HG03457 (cell line): Measurements from ENCODE around the gene POLD1.

Experiments
- ATAC-seq: cut with Tn5 transposase; IDR thresholded peaks from one replicate; pipeline ENCODE4 v1.9.1; 2021; ENCODE audit warnings: moderate number of reproducible peaks; ENCODE audit not compliant: unreplicated experiment

Gene POLD1

GRCh38 chr19:50417111-50418081 is 33.2 kb downstream of the POLD1 start:
- no peak for ATAC-seq

GRCh38 chr19:50418176-50419021 is 34.3 kb downstream of the POLD1 start, which contains the start of gene SPIB:
SPIB (plus strand) TSS chr19:50418938; CDS start chr19:50418963, 25 bp downstream.
- ATAC-seq, result no peak

GRCh38 chr19:50419022-50419579 is 35.0 kb downstream of the POLD1 start:
- no peak for ATAC-seq

- ATAC-seq, result no peak
These were observed 35.5 kb downstream of the POLD1 start for GRCh38 chr19:50419580-50420035.

GRCh38 chr19:50420127-50420526 is 36.0 kb downstream of the POLD1 start:
- no peak for ATAC-seq

GRCh38 chr19:50420808-50421207 is 36.7 kb downstream of the POLD1 start:
- ATAC-seq, result no peak

GRCh38 chr19:50422397-50423278 is 38.5 kb downstream of the POLD1 start:
- ATAC-seq, result no peak

- ATAC-seq, result no peak
These were observed 39.3 kb downstream of the POLD1 start for GRCh38 chr19:50423279-50424113.

- no peak for ATAC-seq
These were observed 41.4 kb downstream of the POLD1 start for GRCh38 chr19:50425581-50425980.

GRCh38 chr19:50427318-50427925 is 43.3 kb downstream of the POLD1 start:
- ATAC-seq, result no peak

GRCh38 chr19:50427997-50428425 is 43.9 kb downstream of the POLD1 start:
- ATAC-seq, result no peak

GRCh38 chr19:50428772-50429463 is 44.8 kb downstream of the POLD1 start:
- ATAC-seq, result no peak

GRCh38 chr19:50430888-50431342 is 46.8 kb downstream of the POLD1 start:
- ATAC-seq, result no peak

GRCh38 chr19:50431343-50432220 is 47.4 kb downstream of the POLD1 start:
- ATAC-seq, result peak; percentile 46

- no peak for ATAC-seq
These were observed 48.3 kb downstream of the POLD1 start, which contains the start of gene MYBPC2 for GRCh38 chr19:50432221-50433028. MYBPC2 (plus strand) TSS chr19:50432892; CDS start chr19:50432954, 62 bp downstream.
